GM18867 (cell line): Measurements from ENCODE around the gene KIAA0930.

Source experiments
- ATAC-seq: cut with Tn5 transposase; IDR thresholded peaks from one replicate; pipeline ENCODE4 v1.9.1; 2021; ENCODE audit warnings: mild to moderate bottlenecking, moderate library complexity; ENCODE audit not compliant: unreplicated experiment

KIAA0930 gene

DNA sequence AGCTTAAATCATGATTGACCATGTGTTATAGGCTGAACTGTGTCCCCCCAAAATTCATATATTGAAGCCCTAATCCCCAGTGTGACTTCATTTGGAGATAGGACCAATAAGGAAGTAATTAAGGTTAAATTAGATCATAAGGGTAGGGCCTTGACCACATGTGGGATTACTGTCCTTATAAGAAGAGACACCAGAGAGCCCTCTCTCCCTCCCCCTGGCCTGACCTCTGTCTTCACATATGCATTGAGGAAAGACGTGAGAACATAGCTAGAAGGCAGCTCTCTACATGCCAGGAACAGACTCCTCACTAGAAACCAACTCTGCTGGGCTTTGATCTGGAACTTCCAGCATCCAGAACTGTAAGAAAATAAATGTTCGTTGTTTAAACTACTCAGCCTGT is 90.6 kb downstream of the KIAA0930 start:
- no peak for ATAC-seq

DNA sequence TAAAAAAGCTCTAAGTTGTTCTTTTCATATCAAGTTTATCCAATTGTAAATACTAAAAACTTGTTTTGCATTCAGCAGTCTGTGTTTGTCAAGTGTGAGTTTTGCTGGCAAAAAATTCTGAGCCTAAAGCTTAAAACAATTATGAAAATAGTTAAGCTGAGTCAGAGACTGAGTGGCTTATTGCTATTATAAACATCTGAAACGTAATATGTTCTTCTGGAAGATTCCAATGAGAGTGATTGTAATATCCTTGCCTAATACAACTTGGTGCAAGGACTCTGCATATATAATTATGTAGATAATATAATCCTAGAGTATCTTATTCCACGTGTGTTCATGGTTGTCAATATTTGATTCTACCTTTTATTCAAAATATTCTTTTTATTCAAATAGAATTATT is 91.0 kb downstream of the KIAA0930 start:
- ATAC-seq = no peak

DNA sequence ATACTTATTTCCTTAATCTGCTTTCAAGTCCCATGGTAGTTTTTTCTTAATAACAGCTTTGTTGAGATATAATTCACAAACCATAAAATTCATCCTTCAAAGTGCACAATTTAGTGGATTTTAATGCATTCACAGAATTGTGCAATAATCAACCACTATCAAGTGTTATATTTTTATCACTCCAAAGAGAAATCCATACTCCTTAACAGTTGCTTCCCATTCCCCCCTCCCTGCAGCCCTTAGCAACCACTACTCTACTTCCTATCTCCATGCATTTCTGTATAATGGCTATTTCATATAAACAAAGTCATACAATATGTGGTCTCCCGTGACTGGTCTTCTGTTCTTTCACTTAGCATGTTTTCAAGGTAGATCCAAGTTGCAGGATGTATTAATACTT is 95.8 kb downstream of the KIAA0930 start:
- no peak for ATAC-seq

- ATAC-seq = no peak
Observed at GRCh38 chr22:45142376-45142775, 98.3 kb downstream of the KIAA0930 start.
